SK-N-SH (cell line): ENCODE results near the gene CRYBG3.

ENCODE experiments used
- EP300 ChIP-seq, 2 experiments: IDR thresholded peaks; 2 replicates each; pipeline versions ENCODE4 v1.4.0 to v1.6.1; 2012; ENCODE audit warnings: borderline replicate concordance in 1 of 2, low read depth in 1 of 2, low read length in 1 of 2
- EZH2phosphoT487 ChIP-seq: fragments of 200-600 bp; sonication (generic); IDR thresholded peaks from 2 replicates; pipeline ENCODE4 v1.6.1; 2017; ENCODE audit warnings: low read depth, mixed run types, mild to moderate bottlenecking, antibody characterized with exemption, moderate library complexity, borderline replicate concordance
- FOSL2 ChIP-seq: IDR thresholded peaks from 2 replicates; pipeline ENCODE4 v1.4.0; 2012; ENCODE audit warnings: low read depth, mild to moderate bottlenecking, moderate library complexity, borderline replicate concordance
- IRF3 ChIP-seq: fragments of 150-350 bp; IDR thresholded peaks from 2 replicates; pipeline ENCODE4 v1.6.1; 2016; ENCODE audit warnings: mild to moderate bottlenecking, low read depth, low read length
- NRF1 ChIP-seq: IDR thresholded peaks from 2 replicates; pipeline ENCODE4 v1.6.1; 2012; ENCODE audit warnings: low read depth, mild to moderate bottlenecking, low read length
- POLR2AphosphoS5 ChIP-seq: IDR thresholded peaks from 2 replicates; pipeline ENCODE4 v1.6.1; 2012; ENCODE audit warnings: low read depth, low read length
- RCOR1 ChIP-seq: fragments of 150-350 bp; IDR thresholded peaks from 2 replicates; pipeline ENCODE4 v1.6.1; 2017; ENCODE audit warnings: antibody characterized with exemption, low read length
- RFX5 ChIP-seq: IDR thresholded peaks from 2 replicates; pipeline ENCODE4 v1.6.1; 2012; ENCODE audit warnings: mild to moderate bottlenecking, improper control_type of control experiment, low read length
- TCF12 ChIP-seq: IDR thresholded peaks from 2 replicates; pipeline ENCODE4 v1.4.0; 2012
- TEAD4 ChIP-seq: IDR thresholded peaks from 2 replicates; pipeline ENCODE4 v1.4.0; 2012; ENCODE audit warnings: mild to moderate bottlenecking, borderline replicate concordance; ENCODE audit not compliant: insufficient read depth
- USF1 ChIP-seq: IDR thresholded peaks from 2 replicates; pipeline ENCODE4 v1.4.0; 2012; ENCODE audit warnings: low read depth, borderline replicate concordance
- USF2 ChIP-seq: fragments of 150-350 bp; IDR thresholded peaks from 2 replicates; pipeline ENCODE4 v1.6.1; 2017; ENCODE audit warnings: antibody characterized with exemption, low read length, low read depth, borderline replicate concordance
- TF ChIP-seq, protein P1 (sequence below): fragments of 200-600 bp; sonication (generic); IDR thresholded peaks from 2 replicates; pipeline ENCODE4 v1.6.1; 2017; ENCODE audit warnings: antibody characterized with exemption, mild to moderate bottlenecking, moderate library complexity

- TF ChIP-seq, protein P1, sequence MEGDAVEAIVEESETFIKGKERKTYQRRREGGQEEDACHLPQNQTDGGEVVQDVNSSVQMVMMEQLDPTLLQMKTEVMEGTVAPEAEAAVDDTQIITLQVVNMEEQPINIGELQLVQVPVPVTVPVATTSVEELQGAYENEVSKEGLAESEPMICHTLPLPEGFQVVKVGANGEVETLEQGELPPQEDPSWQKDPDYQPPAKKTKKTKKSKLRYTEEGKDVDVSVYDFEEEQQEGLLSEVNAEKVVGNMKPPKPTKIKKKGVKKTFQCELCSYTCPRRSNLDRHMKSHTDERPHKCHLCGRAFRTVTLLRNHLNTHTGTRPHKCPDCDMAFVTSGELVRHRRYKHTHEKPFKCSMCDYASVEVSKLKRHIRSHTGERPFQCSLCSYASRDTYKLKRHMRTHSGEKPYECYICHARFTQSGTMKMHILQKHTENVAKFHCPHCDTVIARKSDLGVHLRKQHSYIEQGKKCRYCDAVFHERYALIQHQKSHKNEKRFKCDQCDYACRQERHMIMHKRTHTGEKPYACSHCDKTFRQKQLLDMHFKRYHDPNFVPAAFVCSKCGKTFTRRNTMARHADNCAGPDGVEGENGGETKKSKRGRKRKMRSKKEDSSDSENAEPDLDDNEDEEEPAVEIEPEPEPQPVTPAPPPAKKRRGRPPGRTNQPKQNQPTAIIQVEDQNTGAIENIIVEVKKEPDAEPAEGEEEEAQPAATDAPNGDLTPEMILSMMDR = no peak
- no peak for TF ChIP-seq RFX5
- TF ChIP-seq POLR2AphosphoS5 = no peak
- no peak for TF ChIP-seq USF2
- TF ChIP-seq IRF3 = no peak
- no peak for TF ChIP-seq EZH2phosphoT487
- no peak for TF ChIP-seq USF1
- TF ChIP-seq TEAD4 = no peak
- TF ChIP-seq FOSL2 = no peak
- TF ChIP-seq TCF12 = no peak
- TF ChIP-seq NRF1 = no peak
- no peak for TF ChIP-seq RCOR1
- TF ChIP-seq EP300 (IDR thresholded peaks at IDR 0.05; ENCODE audit: borderline replicate concordance in 1 of 2, low read depth in 1 of 2, low read length in 1 of 2) = no peak
Observed at GRCh38 chr3:97979610-97980009, 157.8 kb downstream of the CRYBG3 start.
